SU-DHL-6 (cell line): ENCODE results near the gene TLN1.

Experiments used
- H2AFZ ChIP-seq: fragments of 200-600 bp; sonication (generic); 2 replicates; pipeline ENCODE4 v1.6.1; 2014; ENCODE audit warnings: low read depth, mild to moderate bottlenecking, moderate library complexity, mixed read lengths, antibody characterized with exemption, low read length; ENCODE audit not compliant: severe bottlenecking
- H3F3A ChIP-seq: fragments of 200-600 bp; shearing (Covaris generic); 2 replicates; pipeline ENCODE4 v1.6.0; 2016; ENCODE audit warnings: antibody characterized with exemption, mild to moderate bottlenecking; ENCODE audit not compliant: insufficient read depth
- H3K27ac ChIP-seq: fragments of 200-600 bp; sonication (generic); 2 replicates; pipeline ENCODE4 v1.5.1; 2016; ENCODE audit warnings: low read depth, mild to moderate bottlenecking, low read length, moderate library complexity, mixed read lengths
- H3K27me3 ChIP-seq: fragments of 200-600 bp; sonication (generic), shearing (Covaris generic); 2 replicates; pipeline ENCODE4 v1.6.0; 2014; ENCODE audit warnings: mild to moderate bottlenecking, low read length
- H3K36me3 ChIP-seq: fragments of 200-600 bp; sonication (generic); 2 replicates; pipeline ENCODE4 v1.6.1; 2014; ENCODE audit warnings: mild to moderate bottlenecking, low read length, mixed read lengths
- H3K4me2 ChIP-seq: fragments of 300-600, 200-600 bp; shearing (Covaris generic), sonication (generic); 2 replicates; pipeline ENCODE4 v1.6.0; 2014; ENCODE audit warnings: low read length, low read depth, mild to moderate bottlenecking; ENCODE audit not compliant: poor library complexity, severe bottlenecking
- H3K4me3 ChIP-seq: fragments of 200-600 bp; sonication (generic); 2 replicates; pipeline ENCODE4 v1.5.1; 2014; ENCODE audit warnings: antibody characterized with exemption, low read length, mild to moderate bottlenecking, mixed read lengths; ENCODE audit not compliant: insufficient read depth, poor library complexity, severe bottlenecking
- H3K79me2 ChIP-seq: fragments of 200-600 bp; sonication (generic); 2 replicates; pipeline ENCODE4 v1.6.1; 2014; ENCODE audit warnings: mild to moderate bottlenecking, low read length, moderate library complexity; ENCODE audit not compliant: insufficient read depth
- H3K9ac ChIP-seq: fragments of 200-600 bp; sonication (generic); 2 replicates; pipeline ENCODE4 v1.7.0; 2014; ENCODE audit warnings: mild to moderate bottlenecking, low read length
- H3K9me2 ChIP-seq: fragments of 200-600 bp; sonication (generic); replicated peaks from 2 replicates; pipeline ENCODE4 v1.6.1; 2014; ENCODE audit warnings: low read length; ENCODE audit not compliant: insufficient read depth
- H3K9me3 ChIP-seq: fragments of 200-600 bp; sonication (generic); 2 replicates; pipeline ENCODE4 v1.6.1; 2014; ENCODE audit warnings: low read length, mixed read lengths; ENCODE audit not compliant: insufficient read depth
- H4K20me1 ChIP-seq: fragments of 200-600 bp; sonication (generic); 2 replicates; pipeline ENCODE4 v1.6.1; 2014; ENCODE audit warnings: low read depth, mild to moderate bottlenecking, antibody characterized with exemption, low read length, moderate library complexity, mixed read lengths
- EZH2phosphoT487 ChIP-seq: fragments of 200-600 bp; sonication (generic), shearing (Covaris generic); conservative IDR thresholded peaks from 2 replicates; pipeline ENCODE4 v1.6.1; 2018; ENCODE audit warnings: mild to moderate bottlenecking, antibody characterized with exemption, low read length, moderate library complexity, mixed read lengths
- TF ChIP-seq, protein P1 (sequence below): fragments of 200-600 bp; sonication (generic); IDR thresholded peaks from one replicate; pipeline ENCODE4 v1.5.1; 2017; ENCODE audit warnings: antibody characterized with exemption, mild to moderate bottlenecking, low read length, moderate library complexity; ENCODE audit not compliant: insufficient read depth, poor library complexity, severe bottlenecking

TLN1 gene

DNA sequence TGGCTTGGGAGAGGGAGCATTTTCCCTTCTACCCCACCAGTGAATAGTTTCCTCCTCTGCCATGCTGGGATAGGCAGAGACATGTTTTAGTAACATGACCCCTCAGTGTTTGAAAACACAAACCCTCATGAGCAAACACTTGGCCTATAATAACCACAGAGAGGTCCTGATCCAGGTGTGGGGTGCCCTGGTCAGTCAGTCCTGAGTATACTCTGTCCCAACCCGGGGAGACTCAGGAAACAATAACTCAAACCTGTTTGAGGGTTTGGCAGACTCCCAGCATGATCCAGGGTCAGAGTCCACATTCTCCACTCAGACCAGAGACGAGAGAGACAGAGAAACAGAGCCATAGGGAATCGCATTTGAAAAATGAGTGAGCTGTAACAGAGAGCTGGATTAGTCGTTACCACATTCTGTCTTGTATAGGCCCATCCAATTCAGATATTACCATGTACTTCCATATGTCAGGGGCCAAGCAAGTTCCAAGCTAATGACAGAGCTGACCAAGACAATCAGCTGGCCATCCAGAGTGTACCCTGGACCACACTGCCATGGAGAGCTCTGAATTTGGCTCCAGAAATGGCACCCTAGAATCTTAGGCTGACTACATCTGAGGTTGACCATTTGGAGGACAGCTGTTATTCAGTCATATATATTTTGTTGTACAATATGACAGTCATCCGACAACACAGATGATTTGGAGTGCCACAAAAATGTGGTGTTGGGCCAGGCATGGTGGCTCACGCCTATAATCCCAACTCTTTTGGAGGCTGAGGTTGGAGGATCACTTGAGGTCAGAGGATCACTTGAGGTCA is 62.5 kb downstream of the TLN1 start:
- Histone ChIP-seq H3K4me3 (no peak overlapping the region), H2AFZ (no peak overlapping the region), H3F3A (peaks cover 13% of the 10 kb centered on the region), H4K20me1 (no peaks in the 10 kb centered on the region), H3K4me2 (no peak overlapping the region), H3K9me3 (no peaks in the 10 kb centered on the region), H3K27me3 (no peaks in the 10 kb centered on the region), H3K9me2 (no peaks in the 10 kb centered on the region), H3K36me3 (no peaks in the 10 kb centered on the region), H3K27ac (no peak overlapping the region), H3K79me2 (no peaks in the 10 kb centered on the region), H3K9ac (no peak overlapping the region)
- no peak for TF ChIP-seq EZH2phosphoT487
- TF ChIP-seq, protein P1, sequence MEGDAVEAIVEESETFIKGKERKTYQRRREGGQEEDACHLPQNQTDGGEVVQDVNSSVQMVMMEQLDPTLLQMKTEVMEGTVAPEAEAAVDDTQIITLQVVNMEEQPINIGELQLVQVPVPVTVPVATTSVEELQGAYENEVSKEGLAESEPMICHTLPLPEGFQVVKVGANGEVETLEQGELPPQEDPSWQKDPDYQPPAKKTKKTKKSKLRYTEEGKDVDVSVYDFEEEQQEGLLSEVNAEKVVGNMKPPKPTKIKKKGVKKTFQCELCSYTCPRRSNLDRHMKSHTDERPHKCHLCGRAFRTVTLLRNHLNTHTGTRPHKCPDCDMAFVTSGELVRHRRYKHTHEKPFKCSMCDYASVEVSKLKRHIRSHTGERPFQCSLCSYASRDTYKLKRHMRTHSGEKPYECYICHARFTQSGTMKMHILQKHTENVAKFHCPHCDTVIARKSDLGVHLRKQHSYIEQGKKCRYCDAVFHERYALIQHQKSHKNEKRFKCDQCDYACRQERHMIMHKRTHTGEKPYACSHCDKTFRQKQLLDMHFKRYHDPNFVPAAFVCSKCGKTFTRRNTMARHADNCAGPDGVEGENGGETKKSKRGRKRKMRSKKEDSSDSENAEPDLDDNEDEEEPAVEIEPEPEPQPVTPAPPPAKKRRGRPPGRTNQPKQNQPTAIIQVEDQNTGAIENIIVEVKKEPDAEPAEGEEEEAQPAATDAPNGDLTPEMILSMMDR, result no peak

DNA sequence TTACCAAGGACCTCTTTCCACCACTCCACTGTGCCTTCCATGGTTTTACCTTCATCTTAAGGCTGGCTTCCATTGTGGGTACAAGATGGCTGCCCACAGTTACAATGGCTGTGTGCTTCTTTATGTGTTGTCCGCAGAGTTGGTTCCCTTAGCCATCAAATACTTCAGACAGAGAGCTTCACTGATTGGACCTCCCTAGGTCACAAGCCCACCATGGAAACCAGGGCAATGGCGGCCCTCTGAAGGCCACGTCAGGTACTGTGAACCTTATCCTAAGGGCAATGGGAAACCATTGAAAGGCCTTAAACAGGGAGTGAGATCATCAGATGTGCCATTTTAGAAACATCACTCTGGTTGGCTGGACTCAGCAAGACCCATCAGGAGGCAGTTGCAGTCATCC is 64.1 kb downstream of the TLN1 start:
- Histone ChIP-seq H3K79me2 (0 out of 2 replicates have a peak, but pooled peaks cover 8% of the 10 kb centered on the region), H3K9me2 (no peaks in the 10 kb centered on the region), H3F3A (peaks cover 27% of the 10 kb centered on the region), H3K4me2 (no peak overlapping the region), H3K4me3 (no peak overlapping the region), H3K9me3 (no peaks in the 10 kb centered on the region), H3K27ac (no peak overlapping the region), H3K27me3 (no peaks in the 10 kb centered on the region), H4K20me1 (no peaks in the 10 kb centered on the region), H3K9ac (no peak overlapping the region), H3K36me3 (no peaks in the 10 kb centered on the region), H2AFZ (no peak overlapping the region)
- TF ChIP-seq EZH2phosphoT487, result no peak
- TF ChIP-seq, protein P1, result no peak

DNA sequence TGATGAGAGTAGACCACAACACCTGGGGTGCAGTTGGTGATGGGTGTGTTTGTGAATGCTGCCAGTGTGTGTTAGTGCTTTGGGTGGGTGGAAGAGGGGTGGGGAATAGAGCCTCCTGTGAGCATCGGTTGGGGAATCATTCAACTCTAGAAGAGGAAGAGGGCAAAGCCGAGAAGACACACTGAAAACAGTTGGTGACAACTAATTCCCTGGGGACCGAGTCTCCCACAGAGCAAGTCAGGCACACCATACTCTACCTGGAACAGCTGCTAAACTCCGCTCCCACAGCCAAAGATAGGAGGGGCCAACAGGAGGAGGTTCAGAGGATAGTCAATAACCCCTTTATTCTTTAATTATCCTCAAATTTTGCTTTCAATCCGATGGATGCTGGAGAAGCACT is 65.4 kb downstream of the TLN1 start:
- Histone ChIP-seq H3K9me3 (no peaks in the 10 kb centered on the region), H3K9me2 (no peaks in the 10 kb centered on the region), H3K36me3 (no peaks in the 10 kb centered on the region), H4K20me1 (no peaks in the 10 kb centered on the region), H3K4me3 (no peak overlapping the region), H3K27ac (no peak overlapping the region), H3K79me2 (0 out of 2 replicates have a peak, but pooled peaks cover 8% of the 10 kb centered on the region), H3F3A (peaks cover 34% of the 10 kb centered on the region), H3K27me3 (no peaks in the 10 kb centered on the region), H3K9ac (no peak overlapping the region), H3K4me2 (no peak overlapping the region), H2AFZ (no peak overlapping the region)
- TF ChIP-seq, protein P1, result no peak
- TF ChIP-seq EZH2phosphoT487, result no peak
